KG1 (cell line): Measurements from ENCODE around the gene POU2F2.
A peak's percentile ranks its signal among the peaks of the same experiment; 100 is the strongest.

Experiments used
- DNase-seq: peaks from one replicate; lab custom pipeline; 2025; lab: John Stamatoyannopoulos, UW

POU2F2 gene

GRCh38 chr19:42154471-42155323, 22.5 kb upstream of the POU2F2 start:
- DNase-seq = no peak

DNA sequence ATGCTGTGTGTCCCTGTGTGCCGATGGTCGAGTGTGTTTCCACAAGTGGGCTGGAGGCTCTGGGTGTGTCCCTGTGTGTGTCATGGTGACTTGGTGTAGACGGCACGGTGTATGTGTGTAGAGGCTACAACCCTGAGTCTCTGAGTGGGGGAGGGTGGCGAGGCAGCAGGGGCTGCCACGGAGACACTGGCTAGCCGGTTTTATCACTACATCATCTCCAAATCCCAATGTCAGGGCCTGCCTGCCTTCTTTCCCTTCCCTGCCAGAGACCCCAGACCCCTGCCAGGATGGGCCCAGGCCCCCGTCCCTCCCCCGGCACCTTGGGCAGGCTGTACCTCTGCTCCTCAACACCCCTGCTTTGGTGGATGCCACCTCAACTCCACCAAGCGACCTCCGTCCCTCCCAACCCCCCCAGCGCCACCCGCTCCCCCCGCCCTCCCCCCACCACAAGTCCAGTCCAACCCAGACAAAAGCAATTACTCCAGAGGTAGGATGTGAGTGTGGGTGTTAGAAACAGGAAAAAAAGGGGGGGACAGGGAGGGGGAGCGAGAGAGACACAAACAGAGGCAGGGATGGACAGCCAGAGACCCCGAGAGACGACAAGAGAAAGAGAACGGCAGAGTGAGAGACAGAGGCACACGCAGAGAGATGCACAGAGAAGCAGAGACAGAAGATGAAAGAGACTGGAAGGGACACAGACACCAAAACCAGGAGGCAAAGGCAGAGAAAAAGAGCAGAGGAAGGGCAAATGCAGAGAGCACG, 21.6 kb upstream of the POU2F2 start:
- no peak for DNase-seq

GRCh38 chr19:42152910-42153671, 20.8 kb upstream of the POU2F2 start:
- no peak for DNase-seq

DNA sequence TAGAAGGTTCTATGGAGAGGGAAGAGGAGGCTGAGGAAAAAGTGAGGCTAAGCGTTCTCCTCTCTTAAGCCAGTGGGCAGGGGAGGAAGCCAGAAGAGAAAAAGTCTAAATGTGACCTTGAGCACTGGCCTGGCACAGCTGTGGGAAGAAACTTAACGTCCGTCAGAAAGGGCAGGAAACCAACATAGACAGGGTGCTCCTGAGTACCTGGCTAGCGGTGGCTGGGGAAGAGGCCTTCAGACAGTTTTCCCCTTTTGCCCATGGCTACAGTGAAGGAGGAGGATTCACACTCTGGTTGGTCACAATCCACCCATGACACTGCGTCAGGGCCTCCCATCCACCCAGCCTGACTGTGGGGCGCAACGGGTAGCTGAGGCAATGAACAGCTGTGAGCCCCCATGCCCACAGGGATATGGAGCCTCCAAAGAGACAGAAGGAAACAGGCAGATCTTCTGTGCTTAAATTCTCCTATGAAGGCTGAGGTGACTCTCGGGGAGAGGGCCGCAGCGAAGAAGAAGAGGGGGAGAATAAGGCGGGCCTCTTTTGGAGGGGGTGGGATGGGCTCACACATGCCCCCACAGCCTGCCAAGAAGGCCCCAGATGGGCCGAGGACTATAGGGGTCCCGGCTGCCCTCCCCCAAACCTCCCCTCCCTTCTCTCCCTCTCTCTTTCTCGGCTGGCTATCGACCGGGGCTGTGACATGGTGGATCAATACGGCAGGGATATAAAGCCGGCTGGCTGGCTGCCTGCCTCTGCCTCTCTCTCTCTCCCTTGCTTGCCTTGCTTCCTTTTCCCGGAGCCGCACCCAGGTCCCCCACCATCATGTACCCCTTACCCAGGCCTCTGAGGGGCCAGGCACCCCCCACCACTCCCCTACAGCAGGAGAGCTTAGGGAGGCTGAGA, 19.8 kb upstream of the POU2F2 start:
- no peak for DNase-seq

DNA sequence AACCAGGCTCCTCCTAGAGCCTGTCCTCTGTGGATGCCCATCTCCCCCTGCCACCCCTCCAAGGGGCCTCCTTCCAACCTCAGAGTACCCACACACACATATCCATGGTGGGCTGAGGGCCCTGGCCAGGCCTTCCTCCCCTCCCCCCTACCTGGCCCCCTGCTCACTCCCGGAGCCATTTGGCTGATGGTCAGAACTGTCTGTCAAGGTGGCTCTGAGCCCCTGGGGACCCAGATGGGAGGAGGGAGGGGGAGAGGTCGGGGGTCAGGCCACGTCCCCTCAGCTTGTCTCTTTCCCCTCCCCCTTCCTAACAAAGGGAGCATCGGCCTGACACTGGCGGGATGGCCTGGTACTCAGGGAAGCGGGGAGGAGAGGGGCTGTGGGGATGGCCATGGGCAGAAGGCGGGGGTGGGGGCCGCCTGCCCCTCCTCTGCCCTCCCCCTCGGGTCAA, 18.7 kb upstream of the POU2F2 start:
- DNase-seq = no peak

DNA sequence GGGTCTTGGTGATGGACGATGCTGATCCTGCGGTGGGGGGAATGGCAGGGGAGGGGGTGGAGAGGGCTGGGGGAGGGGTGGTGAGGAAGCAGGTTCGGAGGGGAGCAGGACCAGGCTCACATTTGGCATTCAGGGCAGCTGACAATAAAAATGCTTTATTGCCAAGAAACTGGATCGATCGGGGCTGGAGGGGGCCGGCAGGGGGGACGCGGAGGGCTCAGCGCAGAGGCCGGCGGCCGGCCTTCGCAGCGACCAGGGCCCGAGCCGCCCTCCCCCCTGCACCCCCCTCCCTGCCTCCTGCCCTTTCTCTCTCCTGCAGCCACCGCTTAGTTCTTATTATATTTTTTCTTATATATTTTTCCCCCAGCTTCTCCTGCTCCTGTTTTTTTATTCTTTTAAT, 18.1 kb upstream of the POU2F2 start:
- DNase-seq = no peak

- DNase-seq = no peak
Observed at GRCh38 chr19:42149447-42150202, 17.4 kb upstream of the POU2F2 start.

DNA sequence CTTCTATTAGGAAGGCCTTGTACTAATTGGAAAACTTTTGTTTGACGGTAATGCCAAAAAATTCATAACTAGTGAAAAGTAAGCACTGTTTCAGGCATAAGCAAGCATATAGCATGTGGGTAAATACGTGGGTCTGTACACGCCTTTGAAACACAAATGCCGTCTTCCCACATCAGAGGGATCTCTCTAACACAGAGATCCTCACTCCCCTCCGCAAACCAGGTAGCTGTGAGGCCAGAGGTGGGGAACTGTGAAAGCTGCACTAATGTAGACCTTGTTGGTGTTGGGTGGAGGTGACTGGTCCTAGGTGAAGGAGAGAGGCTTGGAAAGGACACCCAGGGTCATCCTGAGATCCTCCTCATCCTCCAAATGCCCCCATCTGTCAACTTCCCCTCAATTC, 16.0 kb upstream of the POU2F2 start:
- DNase-seq = no peak

- no peak for DNase-seq
Observed at GRCh38 chr19:42143341-42144234, 11.3 kb upstream of the POU2F2 start.

DNA sequence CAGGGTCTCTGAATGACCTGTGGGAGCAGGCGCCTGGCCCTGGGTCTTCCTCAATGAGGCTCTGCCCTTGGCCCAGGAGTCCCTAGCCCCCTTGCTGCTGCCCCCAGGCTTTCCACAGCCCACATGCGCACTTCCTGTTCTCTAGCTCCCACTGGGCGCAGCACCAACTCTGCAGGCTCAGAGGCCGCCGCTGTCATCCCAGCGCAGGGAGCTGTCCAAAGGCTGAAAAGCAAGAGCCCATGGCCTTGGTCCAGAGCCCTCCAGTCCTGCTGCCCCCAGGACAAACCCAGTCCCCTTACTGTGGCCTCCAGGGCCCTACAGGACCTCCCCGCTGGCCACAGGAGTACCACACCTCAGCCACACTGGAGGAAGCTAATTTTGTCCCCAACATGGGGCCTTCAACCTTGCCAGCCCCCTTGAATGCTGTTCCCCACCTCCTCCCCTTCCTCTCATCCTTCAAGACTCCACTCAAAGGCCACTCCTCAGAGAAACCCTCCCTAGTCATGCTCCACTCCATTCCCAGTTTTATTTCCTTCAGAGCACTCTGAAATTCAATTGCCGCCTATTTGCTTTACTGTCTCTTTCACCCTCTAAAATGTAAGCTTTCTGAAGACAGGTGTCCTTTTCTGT, 8.0 kb upstream of the POU2F2 start:
- no peak for DNase-seq

DNA sequence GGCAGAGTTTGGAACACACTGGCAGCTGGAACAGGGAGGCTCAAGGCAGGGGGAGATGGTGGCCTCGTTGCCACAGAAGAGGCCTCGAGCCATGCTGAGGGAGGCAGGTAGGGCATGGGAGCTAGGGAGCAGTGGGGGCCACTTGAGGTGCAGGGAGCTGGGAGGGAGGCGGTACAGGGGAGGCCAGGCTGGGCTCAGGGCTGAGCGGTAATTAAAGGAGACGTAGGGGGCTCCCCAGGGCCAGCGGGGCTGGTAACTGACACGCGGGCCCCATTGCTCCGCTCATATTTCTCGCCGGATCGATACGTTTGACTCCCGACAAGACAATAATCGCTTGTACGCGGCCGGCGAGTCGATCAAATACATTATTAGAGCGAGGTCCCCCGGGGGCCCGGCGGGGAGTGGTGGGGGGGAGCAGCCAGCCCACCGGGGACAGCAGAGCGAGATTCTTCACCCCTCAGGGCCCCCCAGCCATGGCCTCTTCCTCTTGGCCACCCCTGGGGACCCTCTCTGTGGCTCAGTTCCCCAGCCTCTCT, 2.4 kb upstream of the POU2F2 start:
- DNase-seq = no peak

GRCh38 chr19:42132851-42133528, 744 bp upstream of the POU2F2 start:
- DNase-seq = peak; percentile 45

- no peak for DNase-seq
Observed at GRCh38 chr19:42131149-42132029, 857 bp downstream of the POU2F2 start.

DNA sequence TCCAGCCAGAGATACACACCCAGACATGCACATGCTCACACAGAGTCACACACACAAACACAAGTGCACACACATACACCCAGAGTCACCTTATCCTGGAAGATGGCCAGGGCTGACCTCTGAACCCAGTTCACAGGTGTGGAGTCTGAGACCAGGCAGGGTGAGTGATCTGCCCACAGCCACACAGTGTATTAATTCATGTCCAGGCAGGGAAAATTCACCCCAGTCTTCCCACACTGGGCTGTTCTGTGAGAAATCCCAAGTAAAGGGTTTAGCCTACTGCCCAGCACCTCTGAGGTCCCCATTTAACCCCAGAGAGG, 2.0 kb downstream of the POU2F2 start:
- no peak for DNase-seq

GRCh38 chr19:42129399-42130253, 2.6 kb downstream of the POU2F2 start:
- DNase-seq = no peak

- no peak for DNase-seq
Observed at GRCh38 chr19:42126574-42126973, 5.7 kb downstream of the POU2F2 start.

GRCh38 chr19:42125536-42125935, 6.7 kb downstream of the POU2F2 start:
- DNase-seq = no peak
